Measurements from ENCODE around the gene TGFB3. TPM values are rescaled to one million over a fixed set of nuclear protein-coding genes. Genes with fewer than 3 reads are reported as not detected.

Gene TGFB3
- total and polyA plus RNA-seq, 2 experiments from 2014 or later = 11.6 to 13.9 TPM

DNA sequence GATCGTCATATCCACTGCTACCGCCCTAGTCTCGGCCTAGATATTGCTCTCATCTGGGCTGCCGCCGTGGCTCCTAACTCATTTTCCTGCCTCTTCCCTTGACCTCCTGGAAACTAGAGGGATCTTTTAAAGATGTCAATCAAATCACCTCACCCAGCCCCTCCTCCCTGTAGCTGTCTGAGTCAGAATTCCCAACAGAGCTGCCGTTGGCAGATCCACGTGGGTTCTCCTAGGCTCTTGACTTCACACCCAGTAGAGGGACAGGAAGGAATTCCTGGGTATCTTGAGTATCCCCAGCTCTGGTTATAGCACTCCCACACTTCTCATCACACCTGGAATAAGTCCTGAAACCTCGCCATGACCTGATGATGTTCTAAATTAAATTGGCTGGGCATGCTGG is 11.9 kb downstream of the TGFB3 start:
- no peaks in the 10 kb centered on the region for H3K36me3 ChIP-seq
- H3K27me3 ChIP-seq = no peaks in the 10 kb centered on the region
- DNase-seq (ENCODE audit: low read depth in 1 of 2, low spot score in 1 of 2) = no peak
- no peak overlapping the region for H3K4me3 ChIP-seq
- peaks cover 16% of the 10 kb centered on the region for H3K4me1 ChIP-seq (ENCODE audit: low read depth)
- TF ChIP-seq, protein P1, sequence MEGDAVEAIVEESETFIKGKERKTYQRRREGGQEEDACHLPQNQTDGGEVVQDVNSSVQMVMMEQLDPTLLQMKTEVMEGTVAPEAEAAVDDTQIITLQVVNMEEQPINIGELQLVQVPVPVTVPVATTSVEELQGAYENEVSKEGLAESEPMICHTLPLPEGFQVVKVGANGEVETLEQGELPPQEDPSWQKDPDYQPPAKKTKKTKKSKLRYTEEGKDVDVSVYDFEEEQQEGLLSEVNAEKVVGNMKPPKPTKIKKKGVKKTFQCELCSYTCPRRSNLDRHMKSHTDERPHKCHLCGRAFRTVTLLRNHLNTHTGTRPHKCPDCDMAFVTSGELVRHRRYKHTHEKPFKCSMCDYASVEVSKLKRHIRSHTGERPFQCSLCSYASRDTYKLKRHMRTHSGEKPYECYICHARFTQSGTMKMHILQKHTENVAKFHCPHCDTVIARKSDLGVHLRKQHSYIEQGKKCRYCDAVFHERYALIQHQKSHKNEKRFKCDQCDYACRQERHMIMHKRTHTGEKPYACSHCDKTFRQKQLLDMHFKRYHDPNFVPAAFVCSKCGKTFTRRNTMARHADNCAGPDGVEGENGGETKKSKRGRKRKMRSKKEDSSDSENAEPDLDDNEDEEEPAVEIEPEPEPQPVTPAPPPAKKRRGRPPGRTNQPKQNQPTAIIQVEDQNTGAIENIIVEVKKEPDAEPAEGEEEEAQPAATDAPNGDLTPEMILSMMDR (IDR thresholded peaks at IDR 0.05; ENCODE audit: low read depth, low read length) = no peak
- H3K27ac ChIP-seq = no peak overlapping the region
- no peaks in the 10 kb centered on the region for H3K9me3 ChIP-seq (ENCODE audit: low read depth)

- DNase-seq (ENCODE audit: low read depth in 1 of 2, low spot score in 1 of 2) = no peak
- Histone ChIP-seq H3K27ac (no peak overlapping the region), H3K9me3 (ENCODE audit: low read depth) (no peaks in the 10 kb centered on the region), H3K36me3 (no peaks in the 10 kb centered on the region), H3K4me1 (ENCODE audit: low read depth) (peaks cover 16% of the 10 kb centered on the region), H3K27me3 (no peaks in the 10 kb centered on the region), H3K4me3 (no peak overlapping the region)
- TF ChIP-seq, protein P1 (IDR thresholded peaks at IDR 0.05; ENCODE audit: low read depth, low read length) = no peak
Observed at GRCh38 chr14:75969126-75969525, 12.7 kb downstream of the TGFB3 start.

DNA sequence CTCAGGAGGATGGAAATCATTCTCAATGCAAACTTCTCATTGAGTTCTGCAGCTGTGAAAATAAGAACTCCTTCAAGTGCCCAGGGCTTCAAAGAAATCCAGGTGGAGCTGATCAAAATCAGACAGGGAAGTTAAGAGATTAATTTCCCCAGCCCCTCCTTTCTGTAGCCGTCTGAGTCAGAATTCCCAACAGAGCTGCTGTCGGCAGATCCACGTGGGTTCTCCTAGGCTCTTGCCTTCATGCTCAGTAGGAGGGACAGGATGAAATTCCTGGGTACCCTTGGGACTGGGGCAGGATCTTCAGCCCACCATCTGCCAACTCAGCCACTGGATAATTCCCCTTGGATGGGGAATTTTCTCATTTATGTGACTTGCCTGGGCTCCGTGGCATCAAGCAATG is 13.3 kb downstream of the TGFB3 start:
- Histone ChIP-seq H3K4me3 (no peak overlapping the region), H3K9me3 (ENCODE audit: low read depth) (no peaks in the 10 kb centered on the region), H3K36me3 (no peaks in the 10 kb centered on the region), H3K4me1 (ENCODE audit: low read depth) (peaks cover 16% of the 10 kb centered on the region), H3K27me3 (no peaks in the 10 kb centered on the region), H3K27ac (no peak overlapping the region)
- DNase-seq (ENCODE audit: low read depth in 1 of 2, low spot score in 1 of 2) = peak in 1 of 2 donors; percentile 61
- TF ChIP-seq, protein P1 (IDR thresholded peaks at IDR 0.05; ENCODE audit: low read depth, low read length) = no peak

- TF ChIP-seq, protein P1 (IDR thresholded peaks at IDR 0.05; ENCODE audit: low read depth, low read length) = no peak
- peaks cover 11% of the 10 kb centered on the region for H3K4me1 ChIP-seq (ENCODE audit: low read depth)
- no peak overlapping the region for H3K27ac ChIP-seq
- H3K36me3 ChIP-seq = no peaks in the 10 kb centered on the region
- no peak for DNase-seq (ENCODE audit: low read depth in 1 of 2, low spot score in 1 of 2)
- no peaks in the 10 kb centered on the region for H3K27me3 ChIP-seq
- no peaks in the 10 kb centered on the region for H3K9me3 ChIP-seq (ENCODE audit: low read depth)
- no peak overlapping the region for H3K4me3 ChIP-seq
Observed at GRCh38 chr14:75967866-75968265, 13.9 kb downstream of the TGFB3 start.

DNA sequence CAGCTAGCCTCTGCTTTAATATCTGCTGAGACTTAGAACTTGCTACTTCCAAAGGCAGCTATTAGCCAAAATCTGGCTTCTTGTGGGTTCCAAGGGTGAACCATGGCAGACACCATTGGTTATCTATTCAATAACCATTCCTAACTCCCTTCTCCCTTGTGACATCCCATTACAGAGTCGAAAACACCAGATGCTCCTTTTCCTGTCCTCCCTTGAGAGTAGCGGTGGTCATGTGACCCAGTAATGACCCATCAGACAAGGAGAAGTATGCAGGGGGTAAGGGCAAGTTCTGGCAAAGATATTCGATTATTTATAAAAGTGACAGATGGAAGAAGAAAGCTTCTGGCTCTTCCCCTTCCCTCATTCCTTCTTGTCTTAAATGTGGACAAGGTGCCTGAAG is 20.1 kb downstream of the TGFB3 start:
- H3K4me3 ChIP-seq = no peak overlapping the region
- H3K36me3 ChIP-seq = no peaks in the 10 kb centered on the region
- no peaks in the 10 kb centered on the region for H3K27me3 ChIP-seq
- H3K4me1 ChIP-seq (ENCODE audit: low read depth) = no peaks in the 10 kb centered on the region
- H3K27ac ChIP-seq = no peak overlapping the region
- TF ChIP-seq, protein P1 (IDR thresholded peaks at IDR 0.05; ENCODE audit: low read depth, low read length) = no peak
- no peaks in the 10 kb centered on the region for H3K9me3 ChIP-seq (ENCODE audit: low read depth)
- no peak for DNase-seq (ENCODE audit: low read depth in 1 of 2, low spot score in 1 of 2)

DNA sequence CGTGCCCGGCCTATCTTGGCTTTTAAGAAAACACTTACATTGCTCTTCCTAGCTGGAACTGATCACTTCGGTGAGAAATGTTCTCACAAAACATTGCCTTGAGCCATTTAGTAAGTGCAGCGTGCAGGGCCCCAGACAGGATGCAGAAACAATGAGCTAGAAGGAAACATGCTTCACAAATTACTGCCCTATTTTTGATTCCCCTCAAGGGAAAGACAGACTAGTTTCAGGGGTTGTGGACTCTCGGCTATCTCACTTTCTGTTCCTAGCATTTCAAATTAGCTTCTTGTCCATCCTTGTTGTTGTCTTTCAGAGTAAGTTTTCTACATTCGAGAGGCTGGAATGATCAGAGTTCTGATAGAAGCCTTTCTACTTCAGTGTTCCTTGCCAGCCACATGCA is 21.6 kb downstream of the TGFB3 start:
- Histone ChIP-seq H3K4me3 (no peak overlapping the region), H3K27me3 (no peaks in the 10 kb centered on the region), H3K36me3 (no peaks in the 10 kb centered on the region), H3K27ac (no peak overlapping the region), H3K4me1 (ENCODE audit: low read depth) (no peaks in the 10 kb centered on the region), H3K9me3 (ENCODE audit: low read depth) (no peaks in the 10 kb centered on the region)
- DNase-seq (ENCODE audit: low read depth in 1 of 2, low spot score in 1 of 2) = no peak
- TF ChIP-seq, protein P1 (IDR thresholded peaks at IDR 0.05; ENCODE audit: low read depth, low read length) = no peak

All from cardiac muscle cell (in vitro differentiated cells and primary cell).